HG02943 (cell line): ENCODE results near the gene GNG12.

Experiments
- ATAC-seq: cut with Tn5 transposase; IDR thresholded peaks from one replicate; pipeline ENCODE4 v1.9.1; 2021; ENCODE audit warnings: mild to moderate bottlenecking, low read depth, moderate library complexity; ENCODE audit not compliant: unreplicated experiment

Gene GNG12

DNA sequence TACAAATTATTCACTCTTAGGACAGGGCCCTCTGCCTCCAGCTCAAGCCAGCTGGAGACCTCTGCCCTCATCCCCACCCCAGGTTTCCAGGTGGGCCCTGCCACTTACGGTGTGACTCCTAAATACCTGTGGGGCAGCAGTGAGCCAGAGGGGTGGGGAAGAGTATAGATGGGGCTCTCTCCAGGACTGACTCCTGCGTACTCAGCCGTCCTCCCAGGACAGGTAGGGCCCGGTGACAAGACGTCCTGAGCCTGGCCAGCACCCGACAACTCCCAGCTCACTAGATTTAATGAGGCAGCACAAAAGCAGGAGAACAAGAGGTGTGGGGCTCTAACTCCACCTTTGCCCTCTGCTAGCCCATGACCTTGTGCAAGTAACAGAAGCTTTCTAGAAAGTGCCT, 16.8 kb downstream of the GNG12 start:
- ATAC-seq = no peak

GRCh38 chr1:67816095-67816475, 17.2 kb downstream of the GNG12 start:
- ATAC-seq = no peak

- no peak for ATAC-seq
Measured at GRCh38 chr1:67815303-67816094, 17.8 kb downstream of the GNG12 start.

DNA sequence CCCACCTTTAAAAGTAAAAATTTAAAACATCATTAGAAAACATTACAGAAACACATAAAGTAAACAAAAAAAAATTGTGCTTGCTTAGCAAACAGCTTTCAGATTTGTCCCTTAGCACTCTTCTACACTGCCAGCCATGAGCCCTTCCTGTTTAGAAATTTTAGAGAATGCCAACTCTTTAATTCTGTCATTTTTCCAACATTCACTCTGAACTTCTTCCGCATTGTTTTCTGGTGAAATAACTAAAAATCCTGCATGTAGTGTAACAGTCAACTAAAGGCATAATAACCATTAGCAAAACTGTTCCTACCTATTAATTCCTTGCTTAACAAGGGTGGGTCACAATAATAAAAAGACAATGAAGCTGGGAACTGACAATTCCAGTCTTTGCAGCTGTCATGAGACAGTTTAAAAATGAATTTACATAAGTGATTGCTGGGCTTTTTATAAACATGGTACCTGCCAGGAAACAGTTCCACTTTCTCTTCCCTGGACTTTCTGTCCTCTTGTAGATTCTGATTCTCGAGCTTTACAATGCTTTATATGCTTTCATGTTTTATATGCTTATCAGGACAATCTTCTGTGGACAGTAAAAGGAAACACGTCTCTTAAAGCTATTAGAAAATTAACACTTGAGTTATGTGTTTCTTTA, 19.0 kb downstream of the GNG12 start:
- no peak for ATAC-seq

GRCh38 chr1:67812226-67812625, 21.0 kb downstream of the GNG12 start:
- ATAC-seq = no peak

DNA sequence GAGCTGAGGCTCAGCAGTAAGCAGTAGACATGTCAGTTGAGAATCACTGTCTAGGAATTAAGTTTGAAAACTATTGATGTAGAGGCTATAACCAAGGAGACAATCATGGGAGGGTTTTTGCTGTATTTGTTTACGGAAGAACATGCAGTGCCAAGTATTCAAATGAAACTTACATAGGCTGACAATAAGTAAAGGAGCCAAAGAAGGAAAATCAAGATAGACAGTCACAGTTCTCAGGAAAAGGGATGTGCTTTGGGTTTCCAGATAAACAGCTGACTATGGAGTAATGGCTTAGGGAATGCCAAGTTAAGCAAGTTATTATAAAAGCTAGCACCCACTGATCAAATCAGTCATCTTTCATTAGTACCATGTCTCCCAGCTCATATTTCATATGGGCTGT, 21.5 kb downstream of the GNG12 start:
- no peak for ATAC-seq

DNA sequence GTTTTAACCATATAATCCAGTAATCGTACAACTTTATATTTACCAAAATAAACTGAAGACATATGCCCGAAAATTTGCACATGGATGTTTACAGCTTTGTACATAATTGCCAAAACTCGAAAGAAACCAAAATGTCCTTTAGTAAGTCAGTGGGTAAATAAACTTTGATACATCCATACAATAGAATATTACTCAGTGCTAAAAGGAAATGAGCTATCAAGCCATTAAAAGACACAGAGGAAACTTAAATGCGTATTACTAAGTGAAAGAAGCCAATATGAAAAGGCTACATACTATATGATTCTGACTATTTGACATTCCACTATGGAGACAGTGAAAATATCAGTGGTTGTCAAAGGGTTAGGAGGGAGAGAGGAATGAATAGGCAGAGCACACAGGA, 23.4 kb downstream of the GNG12 start:
- no peak for ATAC-seq

- no peak for ATAC-seq
Measured at GRCh38 chr1:67807282-67807681, 26.0 kb downstream of the GNG12 start.

DNA sequence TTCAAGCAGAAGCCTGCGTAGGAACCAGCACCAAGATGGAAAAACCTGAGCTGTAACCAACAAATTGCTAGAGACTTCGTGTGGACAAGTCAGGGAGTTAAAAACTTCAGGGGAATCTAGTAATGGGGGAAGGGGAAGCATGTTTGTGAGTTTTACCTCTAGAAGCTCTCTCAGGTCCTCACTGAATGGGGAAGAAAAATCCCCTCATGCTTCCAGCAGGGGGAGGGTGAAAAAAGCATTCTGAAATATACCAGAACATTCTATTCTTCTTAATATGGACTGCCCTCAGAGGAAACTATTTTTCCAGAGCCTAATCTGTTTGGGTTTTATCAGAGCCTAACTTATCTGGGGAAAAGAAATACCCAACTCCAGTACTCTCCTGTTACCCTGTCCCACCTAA, 28.6 kb downstream of the GNG12 start:
- no peak for ATAC-seq

GRCh38 chr1:67803380-67804279, 29.6 kb downstream of the GNG12 start:
- ATAC-seq = no peak

GRCh38 chr1:67802565-67802964, 30.7 kb downstream of the GNG12 start:
- ATAC-seq = no peak

DNA sequence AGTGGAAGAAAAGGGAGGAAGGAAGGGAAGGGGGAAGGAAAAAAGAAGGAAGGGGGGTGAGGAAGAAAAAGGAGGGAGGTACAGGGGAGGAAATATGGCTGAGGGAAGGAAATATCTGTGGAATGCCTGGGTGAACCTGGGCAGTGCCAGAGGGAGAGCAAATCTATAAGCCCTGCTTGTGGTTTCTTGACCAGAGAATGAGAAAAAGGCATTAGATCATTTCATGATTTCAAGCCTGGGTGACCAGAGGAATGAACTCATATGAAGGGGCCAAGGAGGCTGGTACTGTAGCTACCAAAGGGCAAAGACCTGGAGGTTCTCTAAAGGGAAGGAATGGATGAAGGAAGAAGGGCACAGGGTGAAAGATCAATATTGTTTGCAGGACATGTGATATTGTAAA, 31.4 kb downstream of the GNG12 start:
- no peak for ATAC-seq

DNA sequence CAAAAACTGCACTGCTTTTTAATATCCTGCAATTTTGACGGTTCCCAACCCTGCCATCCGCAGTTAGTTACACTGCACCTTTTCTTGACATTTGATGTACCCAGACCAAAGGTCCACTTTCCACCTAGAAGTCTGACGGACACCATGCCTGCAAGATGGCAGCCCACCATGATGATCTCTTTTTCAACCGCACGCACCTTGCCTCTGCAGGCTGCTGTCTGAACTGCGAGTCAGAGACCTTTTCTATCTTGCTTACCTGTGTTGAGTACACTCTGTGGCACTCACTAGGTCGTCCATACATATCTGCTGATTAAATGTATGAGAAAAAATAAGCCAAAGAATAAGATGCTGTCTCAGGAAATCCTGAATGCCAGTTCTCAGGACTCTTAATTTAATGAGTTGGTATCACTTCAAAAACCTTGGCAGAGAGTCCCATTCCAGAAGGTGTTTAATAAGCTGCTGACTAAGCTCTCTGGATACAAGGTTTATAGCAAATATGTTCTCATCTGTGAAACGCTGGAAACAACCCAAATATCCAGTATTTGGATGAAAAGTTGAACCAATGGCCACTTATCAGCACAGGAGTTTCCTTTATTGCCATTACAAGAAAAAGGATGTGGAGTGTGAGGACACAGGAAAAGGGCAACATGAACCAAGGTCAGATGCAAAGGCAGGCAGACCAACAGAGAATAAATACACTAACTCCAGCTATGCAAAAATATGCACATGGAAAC, 37.9 kb downstream of the GNG12 start:
- ATAC-seq = no peak

DNA sequence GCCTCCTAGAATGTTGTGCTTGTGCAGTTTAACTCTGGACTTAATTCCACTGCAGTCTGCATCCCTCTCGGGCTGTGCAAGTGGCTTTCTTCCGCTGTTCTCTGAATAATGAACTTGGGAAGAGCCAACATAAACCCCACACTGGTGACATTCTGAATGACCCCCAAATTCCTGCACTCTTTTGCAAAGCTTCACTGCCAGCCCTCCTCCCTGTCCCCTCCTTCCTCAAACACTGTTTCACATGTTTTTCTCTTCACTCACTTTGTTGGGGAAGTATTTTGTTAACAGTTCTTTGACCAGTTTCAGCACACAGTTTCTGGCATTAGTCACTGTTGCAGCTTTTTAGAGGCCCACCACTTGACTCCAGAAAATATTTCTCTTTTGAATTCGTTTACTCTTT, 39.7 kb downstream of the GNG12 start:
- ATAC-seq = no peak

DNA sequence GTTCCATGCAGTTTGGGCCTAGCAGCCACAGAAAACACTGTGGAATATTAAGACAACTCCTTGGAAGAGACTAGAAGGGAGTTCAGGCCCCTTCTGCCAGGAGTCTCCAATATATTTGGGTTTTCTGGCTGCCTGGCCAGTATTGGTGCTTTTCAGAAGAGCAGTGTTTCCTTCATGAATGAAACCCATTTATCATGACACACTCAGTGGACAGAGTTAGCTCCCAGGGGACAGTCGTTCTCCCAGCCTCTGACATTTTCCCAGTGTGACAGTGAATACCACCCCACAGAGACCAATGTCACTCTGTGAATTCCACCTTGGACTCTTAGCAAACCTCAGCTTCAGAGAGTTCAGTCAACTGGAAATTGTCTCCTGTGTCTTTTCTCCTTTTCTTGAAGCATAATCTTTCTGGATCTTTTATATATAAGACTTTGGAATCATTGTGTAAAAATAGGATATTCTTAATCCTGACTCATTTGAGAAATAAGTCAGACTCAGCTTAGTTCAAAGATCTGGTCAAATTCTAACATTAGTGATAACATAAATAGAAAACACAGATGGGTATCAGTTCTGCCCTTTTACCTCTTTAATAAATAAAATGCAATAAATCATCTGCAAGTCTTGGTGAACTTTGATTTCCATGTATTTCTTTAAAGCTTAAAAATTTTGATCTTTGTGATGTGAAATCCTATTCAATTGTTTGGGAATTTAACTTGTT, 40.4 kb downstream of the GNG12 start:
- ATAC-seq = no peak

- no peak for ATAC-seq
Measured at GRCh38 chr1:67792103-67792502, 41.2 kb downstream of the GNG12 start.

GRCh38 chr1:67791686-67792085, 41.6 kb downstream of the GNG12 start:
- no peak for ATAC-seq

DNA sequence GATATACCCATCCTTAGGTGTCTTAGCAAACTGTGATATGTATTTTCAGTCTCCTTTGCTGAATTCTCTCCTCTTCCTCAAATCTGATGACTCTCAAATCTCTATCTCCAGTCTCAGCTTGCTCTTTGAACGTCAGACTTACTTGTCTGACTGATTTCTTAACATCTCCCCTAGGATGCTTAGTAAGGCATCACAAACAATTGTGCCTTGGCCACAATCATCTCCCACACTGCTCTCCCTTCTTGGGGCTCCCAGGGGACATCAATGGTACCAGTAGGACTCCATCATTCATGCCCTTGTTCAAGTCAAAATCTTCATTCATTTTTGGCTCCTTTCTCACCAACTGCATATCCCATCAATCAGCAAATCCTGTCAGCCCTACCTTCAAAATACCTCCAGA, 42.0 kb downstream of the GNG12 start:
- no peak for ATAC-seq

GRCh38 chr1:67790201-67790692, 43.0 kb downstream of the GNG12 start:
- no peak for ATAC-seq

GRCh38 chr1:67789551-67789950, 43.7 kb downstream of the GNG12 start:
- no peak for ATAC-seq
